Measurements from ENCODE around the gene CILP2. TPM values are rescaled to one million over a fixed set of nuclear protein-coding genes. Genes with fewer than 3 reads are reported as not detected.
A peak's percentile ranks its signal among the peaks of the same experiment; 100 is the strongest.

The CILP2 gene
- total RNA-seq, 2 experiments from 2014 or later, result 0.14 to 0.22 TPM

GRCh38 chr19:19527371-19527656 lies 10.8 kb upstream of the CILP2 start:
- intact Hi-C loops (cut with micrococcal nuclease), result no loop called here
- Mint-ChIP-seq H3K4me3 (no peak overlapping the region), H3K36me3 (ENCODE audit: low read depth) (peaks cover 5% of the 10 kb centered on the region), H3K4me1 (ENCODE audit: low read depth) (peaks cover 12% of the 10 kb centered on the region), H3K27ac (no peak overlapping the region), H3K9me3 (no peaks in the 10 kb centered on the region), H3K27me3 (ENCODE audit: low read depth) (no peaks in the 10 kb centered on the region)
- CTCF ChIA-PET, result no interaction called here
- no peak for DNase-seq

GRCh38 chr19:19527674-19528625 lies 10.1 kb upstream of the CILP2 start:
- H3K4me1 Mint-ChIP-seq (ENCODE audit: low read depth), result peaks cover 9% of the 10 kb centered on the region
- H3K36me3 Mint-ChIP-seq (ENCODE audit: low read depth), result peaks cover 5% of the 10 kb centered on the region
- CTCF ChIA-PET, result interaction anchor here (5.9 kb wide), 1 partner anchor 117 kb away, joined by 46 read pairs; the partner anchor contains the start of gene GMIP

GRCh38 chr19:19528721-19529490 lies 9.2 kb upstream of the CILP2 start, which contains the start of gene YJEFN3:
Gene YJEFN3 (plus strand): TSS chr19:19528911. CDS start chr19:19528933, 22 bp downstream.
- CTCF ChIA-PET, result interaction anchor here (0.6 to 5.9 kb wide), 3 partner anchors 99 to 139 kb away, joined by 3 to 46 read pairs (median 4); partner anchors contain the start of gene GMIP
- no peaks in the 10 kb centered on the region for H3K9me3 Mint-ChIP-seq
- intact Hi-C loops (cut with micrococcal nuclease), result no loop called here
- no peak for DNase-seq
- peaks cover 5% of the 10 kb centered on the region for H3K36me3 Mint-ChIP-seq (ENCODE audit: low read depth)
- no peak within 1 kb of the TSS for H3K4me3 Mint-ChIP-seq
- peak within 1 kb of the TSS; percentile 30 for H3K27ac Mint-ChIP-seq
- H3K27me3 Mint-ChIP-seq (ENCODE audit: low read depth), result no peaks in the 10 kb centered on the region
- peaks cover 8% of the 10 kb centered on the region for H3K4me1 Mint-ChIP-seq (ENCODE audit: low read depth)

More at GRCh38 chr19:19527674-19528625, 10.1 kb upstream of the CILP2 start:
- H3K27me3 Mint-ChIP-seq (ENCODE audit: low read depth), result no peaks in the 10 kb centered on the region
- no peak overlapping the region for H3K4me3 Mint-ChIP-seq
- H3K9me3 Mint-ChIP-seq, result no peaks in the 10 kb centered on the region
- intact Hi-C loops (cut with micrococcal nuclease), result no loop called here
- H3K27ac Mint-ChIP-seq, result no peak overlapping the region
- no peak for DNase-seq

- CTCF ChIA-PET, result interaction anchor here (1.1 to 5.9 kb wide), 5 partner anchors 11 to 132 kb away, joined by 3 to 46 read pairs (median 5); partner anchors contain the start of genes GMIP and NDUFA13
Measured at GRCh38 chr19:19529783-19530422, 8.2 kb upstream of the CILP2 start.

GRCh38 chr19:19530423-19530804 lies 7.7 kb upstream of the CILP2 start:
- Mint-ChIP-seq H3K9me3 (no peaks in the 10 kb centered on the region), H3K27ac (no peak overlapping the region), H3K4me3 (no peak overlapping the region), H3K36me3 (ENCODE audit: low read depth) (peaks cover 5% of the 10 kb centered on the region), H3K4me1 (ENCODE audit: low read depth) (peaks cover 9% of the 10 kb centered on the region), H3K27me3 (ENCODE audit: low read depth) (no peaks in the 10 kb centered on the region)
- intact Hi-C loops (cut with micrococcal nuclease), result loop anchor here (10.0 kb wide), 1 partner anchor 244 kb away; no protein-coding TSS in a partner anchor
- DNase-seq, result no peak
- CTCF ChIA-PET, result interaction anchor here (1.1 to 5.9 kb wide), 5 partner anchors 11 to 132 kb away, joined by 3 to 46 read pairs (median 5); partner anchors contain the start of genes GMIP and NDUFA13

More at GRCh38 chr19:19529783-19530422, 8.2 kb upstream of the CILP2 start:
- Mint-ChIP-seq H3K36me3 (ENCODE audit: low read depth) (peaks cover 5% of the 10 kb centered on the region), H3K27ac (peak overlapping the region; percentile 30), H3K4me1 (ENCODE audit: low read depth) (peaks cover 9% of the 10 kb centered on the region), H3K9me3 (no peaks in the 10 kb centered on the region), H3K27me3 (ENCODE audit: low read depth) (no peaks in the 10 kb centered on the region), H3K4me3 (no peak overlapping the region)
- intact Hi-C loops (cut with micrococcal nuclease), result loop anchor here (10.0 kb wide), 1 partner anchor 245 kb away; no protein-coding TSS in a partner anchor
- no peak for DNase-seq

GRCh38 chr19:19530889-19531288 lies 7.2 kb upstream of the CILP2 start:
- CTCF ChIA-PET, result interaction anchor here (0.6 to 5.9 kb wide), 8 partner anchors 10 to 463 kb away, joined by 3 to 46 read pairs (median 8); partner anchors contain the start of genes GMIP and NDUFA13
- Mint-ChIP-seq H3K27me3 (ENCODE audit: low read depth) (no peaks in the 10 kb centered on the region), H3K4me1 (ENCODE audit: low read depth) (peaks cover 9% of the 10 kb centered on the region), H3K4me3 (no peak overlapping the region), H3K36me3 (ENCODE audit: low read depth) (peaks cover 5% of the 10 kb centered on the region), H3K9me3 (no peaks in the 10 kb centered on the region), H3K27ac (no peak overlapping the region)
- intact Hi-C loops (cut with micrococcal nuclease), result loop anchor here (10.0 kb wide), 1 partner anchor 244 kb away; no protein-coding TSS in a partner anchor
- DNase-seq, result no peak

GRCh38 chr19:19531951-19532805 lies 5.9 kb upstream of the CILP2 start:
- Mint-ChIP-seq H3K9me3 (no peaks in the 10 kb centered on the region), H3K27ac (no peak overlapping the region), H3K4me1 (ENCODE audit: low read depth) (peaks cover 12% of the 10 kb centered on the region), H3K27me3 (ENCODE audit: low read depth) (no peaks in the 10 kb centered on the region), H3K36me3 (ENCODE audit: low read depth) (peaks cover 5% of the 10 kb centered on the region), H3K4me3 (no peak overlapping the region)
- intact Hi-C loops (cut with micrococcal nuclease), result loop anchor here (1.0 to 10.0 kb wide), 4 partner anchors 23 to 427 kb away; partner anchors contain the start of gene GMIP
- peak; percentile 88 for DNase-seq
- CTCF ChIA-PET, result interaction anchor here (0.6 to 5.9 kb wide), 33 partner anchors 9 to 486 kb away, joined by 3 to 46 read pairs (median 5); partner anchors contain the start of genes GMIP, NDUFA13, PBX4 and TSSK6

GRCh38 chr19:19532806-19533701 lies 5.0 kb upstream of the CILP2 start:
- Mint-ChIP-seq H3K36me3 (ENCODE audit: low read depth) (peaks cover 5% of the 10 kb centered on the region), H3K27ac (no peak overlapping the region)

GRCh38 chr19:19533841-19534240 lies 4.2 kb upstream of the CILP2 start:
- intact Hi-C loops (cut with micrococcal nuclease), result loop anchor here (2.0 to 10.0 kb wide), 2 partner anchors 21 to 241 kb away; no protein-coding TSS in a partner anchor
- peak overlapping the region; percentile 63 for H3K27ac Mint-ChIP-seq
- peaks cover 5% of the 10 kb centered on the region for H3K36me3 Mint-ChIP-seq (ENCODE audit: low read depth)
- H3K27me3 Mint-ChIP-seq (ENCODE audit: low read depth), result peaks cover 3% of the 10 kb centered on the region
- H3K9me3 Mint-ChIP-seq, result no peaks in the 10 kb centered on the region
- H3K4me3 Mint-ChIP-seq, result no peak overlapping the region
- no peak for DNase-seq
- CTCF ChIA-PET, result interaction anchor here (5.9 kb wide), 1 partner anchor 111 kb away, joined by 46 read pairs; the partner anchor contains the start of gene GMIP
- peaks cover 21% of the 10 kb centered on the region for H3K4me1 Mint-ChIP-seq (ENCODE audit: low read depth)

More at GRCh38 chr19:19532806-19533701, 5.0 kb upstream of the CILP2 start:
- Mint-ChIP-seq H3K4me3 (no peak overlapping the region), H3K4me1 (ENCODE audit: low read depth) (peaks cover 16% of the 10 kb centered on the region), H3K9me3 (no peaks in the 10 kb centered on the region), H3K27me3 (ENCODE audit: low read depth) (no peaks in the 10 kb centered on the region)
- intact Hi-C loops (cut with micrococcal nuclease), result loop anchor here (1.0 to 10.0 kb wide), 4 partner anchors 22 to 426 kb away; partner anchors contain the start of gene GMIP
- CTCF ChIA-PET, result interaction anchor here (0.6 to 5.9 kb wide), 30 partner anchors 8 to 485 kb away, joined by 3 to 46 read pairs (median 5); partner anchors contain the start of genes GMIP, NDUFA13, PBX4 and TSSK6
- DNase-seq, result no peak

Measured in activated naive CD4-positive, alpha-beta T cell treated with anti-CD3 and anti-CD28 coated beads for 36 hours (primary cell).